GM12878 (cell line): ENCODE data around the gene RBP3.

ENCODE experiments used
- CBFB ChIP-seq: IDR thresholded peaks from 2 replicates; pipeline ENCODE4 v1.6.1; 2016; ENCODE audit warnings: antibody characterized with exemption, low read depth
- EP300 ChIP-seq, 2 experiments: fragments of 150-350 bp in 1 of 2; IDR thresholded peaks; 2 replicates each; pipeline ENCODE4 v1.6.1; 2011 to 2012; ENCODE audit warnings: low read depth in 2 of 2, low read length in 2 of 2, borderline replicate concordance in 1 of 2, improper control_type of control experiment in 1 of 2, inconsistent platforms in 1 of 2; ENCODE audit not compliant: control insufficient read depth in 1 of 2
- EZH2 ChIP-seq: IDR thresholded peaks from 2 replicates; pipeline ENCODE4 v1.6.1; 2012; ENCODE audit warnings: low read depth, mild to moderate bottlenecking, control low read depth, inconsistent platforms, low read length, borderline replicate concordance; ENCODE audit not compliant: control insufficient read depth
- STAT1 ChIP-seq: fragments of 450-650 bp; conservative IDR thresholded peaks from 2 replicates; pipeline ENCODE4 v1.6.1; 2014; ENCODE audit warnings: antibody characterized with exemption, mild to moderate bottlenecking
- TBL1XR1 ChIP-seq: IDR thresholded peaks from 2 replicates; pipeline ENCODE4 v1.6.1; 2012; ENCODE audit warnings: low read depth, low read length, improper control_type of control experiment
- YY1 ChIP-seq: IDR thresholded peaks from 2 replicates; pipeline ENCODE4 v1.6.1; 2011; ENCODE audit warnings: low read depth, mild to moderate bottlenecking, low read length

GRCh38 chr10:47348661-47349470 lies 703 bp downstream of the RBP3 start:
- TF ChIP-seq CBFB: no peak
- TF ChIP-seq EP300 (IDR thresholded peaks at IDR 0.05; ENCODE audit: borderline replicate concordance in 1 of 2, control insufficient read depth in 1 of 2, low read depth in 2 of 2, low read length in 2 of 2): no peak
- no peak for TF ChIP-seq TBL1XR1
- no peak for TF ChIP-seq YY1
- no peak for TF ChIP-seq EZH2
- TF ChIP-seq STAT1: no peak
